OCI-LY3 (cell line): ENCODE measurements around the gene ERC2.

ENCODE experiments used
- H2AFZ ChIP-seq: fragments of 200-600, 300-600 bp; shearing (Covaris generic); 2 replicates; pipeline ENCODE4 v1.6.0; 2014; ENCODE audit warnings: antibody characterized with exemption, low read depth, low read length
- H3K27ac ChIP-seq: fragments of 200-600, 300-600 bp; sonication (generic); 2 replicates; pipeline ENCODE4 v1.5.1; 2014; ENCODE audit warnings: mild to moderate bottlenecking, low read length, moderate library complexity, mixed read lengths
- H3K27me3 ChIP-seq: fragments of 200-600, 300-600 bp; sonication (generic); 2 replicates; pipeline ENCODE4 v1.6.1; 2014; ENCODE audit warnings: low read depth, low read length, mixed read lengths
- H3K36me3 ChIP-seq: fragments of 200-600, 300-600 bp; sonication (generic); replicated peaks from 2 replicates; pipeline ENCODE3; 2014; ENCODE audit warnings: low read depth, low read length, mixed read lengths
- H3K4me1 ChIP-seq: fragments of 300-600, 200-600 bp; sonication (generic); 2 replicates; pipeline ENCODE4 v1.6.1; 2014; ENCODE audit warnings: low read length, mixed read lengths
- H3K4me2 ChIP-seq: fragments of 200-600, 300-600 bp; sonication (generic); 2 replicates; pipeline ENCODE4 v1.6.1; 2014; ENCODE audit warnings: low read length, mixed read lengths
- H3K4me3 ChIP-seq: fragments of 300-600, 200-600 bp; sonication (generic); 2 replicates; pipeline ENCODE4 v1.5.1; 2014; ENCODE audit warnings: antibody characterized with exemption, mild to moderate bottlenecking, low read length, moderate library complexity
- H3K79me2 ChIP-seq: fragments of 300-600, 200-600 bp; shearing (Covaris generic); 2 replicates; pipeline ENCODE4 v1.6.1; 2014; ENCODE audit warnings: mild to moderate bottlenecking, low read length, mixed read lengths
- H3K9ac ChIP-seq: fragments of 300-600, 200-600 bp; shearing (Covaris generic); 2 replicates; pipeline ENCODE4 v1.6.0; 2014; ENCODE audit warnings: mild to moderate bottlenecking, low read length, moderate library complexity
- H3K9me3 ChIP-seq: fragments of 200-600, 300-600 bp; shearing (Covaris generic); 2 replicates; pipeline ENCODE4 v1.6.1; 2014; ENCODE audit warnings: low read length, mixed read lengths; ENCODE audit not compliant: insufficient read depth
- H4K20me1 ChIP-seq: fragments of 200-600, 300-600 bp; sonication (generic); 2 replicates; pipeline ENCODE4 v1.6.1; 2016; ENCODE audit warnings: low read length, mixed read lengths; ENCODE audit not compliant: insufficient read depth
- EZH2phosphoT487 ChIP-seq: fragments of 200-600 bp; shearing (Covaris generic); IDR thresholded peaks from 2 replicates; pipeline ENCODE4 v1.6.1; 2018; ENCODE audit warnings: antibody characterized with exemption, mixed run types, low read depth
- TF ChIP-seq, protein P1 (sequence below): fragments of 200-600, 300-600 bp; sonication (generic); IDR thresholded peaks from 2 replicates; pipeline ENCODE4 v1.5.1; 2014; ENCODE audit warnings: antibody characterized with exemption, low read length, low read depth

The ERC2 gene

DNA sequence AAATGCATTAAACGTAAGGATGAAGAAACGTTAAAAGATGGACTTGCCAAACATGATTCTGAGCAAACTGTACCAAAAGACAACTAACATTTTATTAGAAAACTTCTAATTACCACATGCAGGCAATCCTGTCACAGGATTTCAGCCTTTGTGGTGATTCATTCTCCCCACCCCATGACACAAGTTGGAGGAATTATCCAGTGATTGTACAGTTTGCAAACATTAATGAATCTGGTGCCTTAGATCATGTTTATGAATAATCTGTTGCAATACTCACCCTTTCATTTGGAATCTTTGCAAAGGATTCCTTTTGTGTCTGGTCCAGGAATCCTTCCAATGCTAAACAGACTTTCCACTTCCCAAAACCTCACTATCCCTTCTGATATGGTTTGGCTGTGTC lies 23.3 kb upstream of the ERC2 start:
- Histone ChIP-seq H3K4me2 (no peak overlapping the region), H3K9me3 (no peaks in the 10 kb centered on the region), H3K4me3 (no peak overlapping the region), H3K9ac (no peak overlapping the region), H4K20me1 (0 out of 2 replicates have a peak, but pooled peaks cover 6% of the 10 kb centered on the region), H3K4me1 (no peaks in the 10 kb centered on the region), H3K36me3 (no peaks in the 10 kb centered on the region), H3K79me2 (no peaks in the 10 kb centered on the region), H2AFZ (no peak overlapping the region), H3K27me3 (peaks cover 33% of the 10 kb centered on the region), H3K27ac (no peak overlapping the region)
- no peak for TF ChIP-seq EZH2phosphoT487
- TF ChIP-seq, protein P1, sequence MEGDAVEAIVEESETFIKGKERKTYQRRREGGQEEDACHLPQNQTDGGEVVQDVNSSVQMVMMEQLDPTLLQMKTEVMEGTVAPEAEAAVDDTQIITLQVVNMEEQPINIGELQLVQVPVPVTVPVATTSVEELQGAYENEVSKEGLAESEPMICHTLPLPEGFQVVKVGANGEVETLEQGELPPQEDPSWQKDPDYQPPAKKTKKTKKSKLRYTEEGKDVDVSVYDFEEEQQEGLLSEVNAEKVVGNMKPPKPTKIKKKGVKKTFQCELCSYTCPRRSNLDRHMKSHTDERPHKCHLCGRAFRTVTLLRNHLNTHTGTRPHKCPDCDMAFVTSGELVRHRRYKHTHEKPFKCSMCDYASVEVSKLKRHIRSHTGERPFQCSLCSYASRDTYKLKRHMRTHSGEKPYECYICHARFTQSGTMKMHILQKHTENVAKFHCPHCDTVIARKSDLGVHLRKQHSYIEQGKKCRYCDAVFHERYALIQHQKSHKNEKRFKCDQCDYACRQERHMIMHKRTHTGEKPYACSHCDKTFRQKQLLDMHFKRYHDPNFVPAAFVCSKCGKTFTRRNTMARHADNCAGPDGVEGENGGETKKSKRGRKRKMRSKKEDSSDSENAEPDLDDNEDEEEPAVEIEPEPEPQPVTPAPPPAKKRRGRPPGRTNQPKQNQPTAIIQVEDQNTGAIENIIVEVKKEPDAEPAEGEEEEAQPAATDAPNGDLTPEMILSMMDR, result no peak

DNA sequence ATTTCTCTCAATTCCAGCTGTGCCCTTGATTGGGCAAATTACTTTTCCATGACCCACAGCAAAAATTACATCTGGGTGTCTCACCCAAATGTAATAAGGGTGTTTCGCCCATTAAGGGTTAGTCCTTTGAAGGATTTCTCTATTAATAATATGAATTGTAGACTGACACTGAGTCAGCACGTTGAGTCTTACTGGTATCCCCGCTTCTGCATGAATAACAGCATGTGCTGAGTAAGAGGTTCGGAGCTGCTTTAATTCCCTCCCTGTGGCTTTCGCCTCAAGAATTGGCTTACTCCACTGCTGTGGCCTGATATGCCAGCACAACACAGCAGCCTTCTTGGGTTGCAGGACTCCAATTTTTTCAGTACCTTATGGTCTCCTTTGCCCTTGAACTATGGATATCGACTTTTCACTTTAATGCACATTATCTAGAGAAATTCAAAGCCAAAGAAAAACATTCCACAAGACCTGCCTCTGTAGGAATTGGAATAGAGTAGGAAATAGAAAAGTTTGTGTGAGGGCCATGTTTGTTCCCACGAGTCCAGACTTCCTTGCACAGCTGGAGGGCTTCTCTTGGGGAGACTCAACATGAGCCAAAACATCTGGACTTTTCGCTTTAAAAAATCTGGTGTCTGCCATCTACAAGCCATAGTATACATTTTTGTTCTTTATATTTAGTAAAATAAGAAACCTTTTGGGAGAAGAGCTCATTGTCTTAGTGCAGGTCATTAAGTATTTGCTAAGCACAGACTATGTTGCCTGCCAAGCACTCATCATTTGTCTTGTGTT lies 20.7 kb upstream of the ERC2 start:
- no peaks in the 10 kb centered on the region for H3K79me2 ChIP-seq
- no peaks in the 10 kb centered on the region for H3K9me3 ChIP-seq
- H3K9ac ChIP-seq, result no peak overlapping the region

DNA sequence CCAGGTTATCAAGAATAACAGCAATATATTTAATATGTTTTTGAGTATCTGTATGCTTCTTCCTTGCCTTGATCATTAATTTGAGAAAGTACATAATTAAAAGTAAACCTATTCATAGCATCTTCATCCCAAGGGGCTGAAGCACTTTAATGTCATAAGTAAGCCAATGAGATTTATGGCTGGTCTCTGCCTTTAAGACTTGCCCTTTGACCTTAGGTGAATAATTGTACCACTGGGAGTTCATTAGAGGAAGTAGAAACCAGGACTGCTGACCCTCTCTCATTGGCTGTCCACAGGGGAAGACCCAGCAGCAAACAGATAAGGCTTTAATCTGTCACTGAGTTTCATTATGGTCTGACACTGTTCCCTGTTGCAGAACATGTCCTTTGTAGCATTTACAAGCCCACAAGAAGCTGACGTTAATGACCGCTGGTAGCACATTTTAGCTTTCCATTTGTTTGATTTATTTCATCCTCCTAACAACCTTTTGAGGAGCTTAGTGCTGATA lies 16.3 kb upstream of the ERC2 start:
- Histone ChIP-seq H3K36me3 (no peaks in the 10 kb centered on the region), H3K4me1 (no peaks in the 10 kb centered on the region), H3K9me3 (no peaks in the 10 kb centered on the region), H3K4me3 (no peak overlapping the region), H3K79me2 (no peaks in the 10 kb centered on the region), H2AFZ (no peak overlapping the region), H3K27me3 (peaks cover 50% of the 10 kb centered on the region), H4K20me1 (no peaks in the 10 kb centered on the region), H3K9ac (no peak overlapping the region), H3K4me2 (no peak overlapping the region), H3K27ac (no peak overlapping the region)
- TF ChIP-seq EZH2phosphoT487, result no peak

More for the DNA sequence above, 20.7 kb upstream of the ERC2 start:
- Histone ChIP-seq H3K4me1 (no peaks in the 10 kb centered on the region), H3K27ac (no peak overlapping the region), H2AFZ (no peak overlapping the region), H3K4me2 (no peak overlapping the region), H4K20me1 (0 out of 2 replicates have a peak, but pooled peaks cover under 1% of the 10 kb centered on the region), H3K36me3 (no peaks in the 10 kb centered on the region), H3K27me3 (peaks cover 48% of the 10 kb centered on the region), H3K4me3 (no peak overlapping the region)
- no peak for TF ChIP-seq EZH2phosphoT487
- TF ChIP-seq, protein P1, result no peak

DNA sequence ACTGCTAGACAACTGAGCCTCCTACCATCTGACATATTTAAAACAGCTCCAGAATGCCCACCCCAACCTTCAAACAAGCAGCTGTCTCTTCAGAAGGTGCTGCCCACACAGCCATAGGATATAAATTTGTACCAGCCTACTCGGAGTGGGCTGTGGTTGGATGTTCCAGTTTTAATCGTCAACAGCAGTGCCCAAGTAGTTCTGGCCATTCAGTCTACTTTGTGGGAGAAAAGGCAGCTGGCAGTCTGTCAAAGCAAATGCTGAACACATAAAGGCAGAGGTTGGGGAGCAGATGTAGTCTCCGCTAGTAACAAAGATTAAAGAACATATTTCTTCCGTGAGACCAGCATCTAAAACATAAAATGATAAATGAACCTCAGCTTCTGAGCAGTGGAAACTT lies 15.9 kb upstream of the ERC2 start:
- TF ChIP-seq EZH2phosphoT487, result no peak
- TF ChIP-seq, protein P1, result no peak

More for the DNA sequence above, 15.9 kb upstream of the ERC2 start:
- Histone ChIP-seq H4K20me1 (no peaks in the 10 kb centered on the region), H3K79me2 (no peaks in the 10 kb centered on the region), H2AFZ (no peak overlapping the region), H3K27ac (no peak overlapping the region), H3K4me2 (no peak overlapping the region), H3K4me1 (no peaks in the 10 kb centered on the region), H3K4me3 (no peak overlapping the region), H3K9ac (no peak overlapping the region), H3K36me3 (no peaks in the 10 kb centered on the region), H3K9me3 (no peaks in the 10 kb centered on the region), H3K27me3 (peaks cover 49% of the 10 kb centered on the region)
